Limb (tissue), 2 donors: Measurements from ENCODE around the gene CELSR1.
"Not testable (repeated sequence)": the region's sequence is repeated elsewhere in the genome, so short reads cannot be mapped to it uniquely, and the experiment has no call there.

Experiments
- DNase-seq, 2 donors: peaks; one replicate each; pipeline ENCODE4 v3.0.0-alpha.2; 2016; ENCODE audit errors: extremely low spot score in 2 of 2

Gene CELSR1

DNA sequence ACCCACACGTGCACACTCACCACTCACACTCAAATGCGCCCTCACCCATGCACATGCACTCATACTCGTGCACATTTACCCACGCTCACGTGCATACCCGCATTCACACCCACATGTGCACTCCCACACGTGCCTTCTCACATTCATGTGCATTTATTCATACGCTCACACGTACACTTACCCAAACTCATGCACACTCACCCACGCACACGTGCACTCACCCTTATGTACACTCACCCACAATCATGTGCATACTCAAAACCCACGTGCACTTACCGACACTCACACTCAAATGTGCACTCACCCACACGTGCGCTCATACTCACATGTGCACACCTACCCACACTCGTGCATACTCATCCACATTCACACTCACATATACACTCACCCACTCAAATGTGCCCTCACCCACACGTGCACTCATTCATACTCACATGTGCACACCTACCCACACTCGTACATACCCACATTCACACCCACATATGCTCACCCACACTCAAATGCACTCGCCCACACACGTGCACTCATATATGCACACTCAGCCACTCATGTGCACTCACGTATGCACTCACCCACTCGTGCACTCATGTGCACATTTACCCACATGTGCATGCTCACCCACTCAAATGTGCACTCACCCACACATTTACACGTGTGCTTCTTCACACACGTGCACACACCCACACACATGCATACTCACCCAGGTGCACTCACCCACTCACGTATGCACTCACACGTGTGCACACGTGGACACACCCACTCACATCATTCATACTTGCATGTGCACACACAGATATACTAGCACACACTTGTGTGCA is 117.5 kb downstream of the CELSR1 start:
- DNase-seq: no peak

DNA sequence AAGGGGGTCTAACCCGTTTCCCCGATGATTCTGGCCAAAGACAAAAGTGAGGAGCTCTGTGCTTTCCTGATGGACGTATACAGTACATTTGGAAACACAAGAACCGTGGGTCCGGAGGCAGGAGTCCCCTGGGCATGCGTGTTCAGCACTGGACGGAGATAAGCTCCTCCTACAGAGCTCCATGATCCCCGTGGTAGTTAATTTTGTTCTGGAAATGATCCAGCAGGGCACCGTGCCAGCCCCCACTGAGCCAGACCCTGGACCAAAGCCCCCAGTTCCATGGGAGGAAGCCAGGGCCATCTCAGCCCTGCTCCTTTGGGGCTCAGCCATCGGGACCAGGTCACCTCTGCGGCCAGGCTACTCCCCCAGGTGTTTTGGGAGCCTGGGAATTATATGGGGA is 118.6 kb downstream of the CELSR1 start:
- peak in 1 of 2 donors; percentile 57 for DNase-seq

DNA sequence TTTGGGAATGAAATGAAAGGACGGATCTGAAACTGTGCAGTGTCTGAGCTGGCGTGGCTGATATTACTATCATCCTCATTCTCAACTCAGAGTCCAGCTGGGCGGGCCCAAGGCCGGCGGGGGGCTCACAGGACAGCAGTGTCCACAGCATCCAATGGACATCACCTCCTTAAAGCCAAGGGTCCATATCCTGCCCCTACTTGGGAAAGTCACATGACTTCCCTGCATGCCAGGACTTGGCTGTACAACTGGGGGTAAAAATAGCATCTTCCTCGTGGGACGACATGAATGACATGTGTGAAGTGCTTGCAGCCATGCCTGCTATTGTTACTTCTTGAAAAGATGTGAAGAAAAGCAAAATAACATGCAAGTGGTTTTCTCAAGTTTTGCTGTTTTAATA is 119.7 kb downstream of the CELSR1 start:
- DNase-seq: no peak

DNA sequence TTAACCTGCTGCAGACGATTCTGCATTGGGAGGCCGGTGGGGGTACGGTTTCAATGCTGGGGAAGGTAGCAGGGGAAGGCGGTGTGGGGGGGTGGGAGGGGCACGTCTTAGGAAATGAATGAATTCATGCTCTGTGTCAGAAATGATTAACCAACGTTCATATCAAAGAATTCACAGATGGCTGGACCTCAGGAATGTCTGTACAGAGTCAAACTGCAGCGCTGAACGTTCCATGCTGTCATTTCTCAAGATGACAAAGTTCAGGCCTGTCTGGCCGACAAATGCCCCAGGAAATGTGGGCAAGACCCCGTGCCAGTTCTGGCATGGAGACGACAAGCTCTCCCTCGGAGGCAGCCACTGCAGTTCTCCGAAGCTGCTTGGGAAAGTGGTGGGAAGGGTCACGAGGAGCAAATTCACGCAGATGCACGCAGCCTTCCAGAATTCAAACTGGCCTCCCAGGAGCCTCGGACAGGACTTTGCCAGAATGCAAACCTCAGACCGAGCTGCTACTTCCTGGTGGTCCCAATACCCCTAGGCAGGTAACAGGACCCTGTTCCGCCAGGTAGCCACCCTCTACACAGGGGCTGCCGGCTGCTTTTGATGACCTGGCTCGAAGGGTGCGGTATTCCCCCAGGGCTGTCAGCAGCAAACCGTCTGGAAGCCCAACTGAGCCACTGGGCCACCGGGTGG is 120.4 kb downstream of the CELSR1 start:
- DNase-seq: peak in 1 of 2 donors; percentile 14

DNA sequence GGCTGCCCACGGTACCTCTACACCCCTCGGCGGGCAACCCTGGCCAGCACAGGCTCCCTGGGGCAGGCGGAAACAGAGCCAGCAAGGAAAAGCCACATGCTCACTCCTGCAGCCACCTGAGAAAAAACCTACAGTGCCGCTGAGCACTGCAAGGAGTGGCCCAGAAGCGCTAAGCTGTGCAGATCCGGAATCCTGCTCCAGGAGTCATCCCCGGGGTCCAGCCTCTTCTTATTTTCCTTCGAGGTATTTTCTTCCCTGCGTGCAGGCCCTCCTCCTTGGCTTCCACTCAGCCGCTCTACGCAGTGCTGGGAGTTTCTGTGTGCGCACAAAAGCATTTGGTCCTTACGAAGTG is 120.9 kb downstream of the CELSR1 start:
- DNase-seq: peak in 1 of 2 donors; percentile 49

DNA sequence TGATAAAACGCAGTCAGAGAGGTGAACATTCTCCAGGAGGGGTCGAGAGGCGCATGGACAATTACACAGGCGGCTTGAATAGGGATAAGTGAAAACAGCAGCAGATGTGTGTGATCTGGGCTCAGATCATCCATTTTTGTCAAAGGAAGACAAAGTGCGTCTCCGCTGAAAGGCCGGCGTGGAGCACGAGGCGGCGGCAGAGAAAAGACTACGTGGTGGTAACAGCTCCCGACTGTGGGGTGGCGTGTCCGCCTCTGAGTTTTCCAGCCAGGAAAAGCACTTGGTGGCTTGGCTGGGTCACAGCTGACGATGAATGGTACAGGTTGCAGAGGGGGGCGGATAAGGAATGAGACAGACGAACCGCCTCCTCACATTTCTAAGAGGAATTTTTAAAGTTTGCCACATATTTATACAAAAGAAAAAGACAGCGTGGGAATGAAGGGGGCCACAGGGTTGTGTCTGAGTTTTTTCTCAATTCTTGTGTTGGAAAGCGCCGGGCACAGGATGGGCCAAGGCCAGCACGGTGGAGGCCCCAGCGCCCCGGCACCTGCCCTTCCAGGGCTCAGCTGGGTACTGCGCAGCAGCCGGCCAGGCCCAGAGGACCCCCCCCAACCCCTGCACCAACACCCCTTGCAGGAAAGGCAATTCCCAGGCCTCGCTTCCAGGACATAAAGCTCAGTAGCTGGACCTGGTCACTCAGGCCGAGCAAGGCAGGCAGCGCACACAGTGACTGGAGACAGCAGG is 121.5 kb downstream of the CELSR1 start:
- peak in 1 of 2 donors; percentile 54 for DNase-seq

DNA sequence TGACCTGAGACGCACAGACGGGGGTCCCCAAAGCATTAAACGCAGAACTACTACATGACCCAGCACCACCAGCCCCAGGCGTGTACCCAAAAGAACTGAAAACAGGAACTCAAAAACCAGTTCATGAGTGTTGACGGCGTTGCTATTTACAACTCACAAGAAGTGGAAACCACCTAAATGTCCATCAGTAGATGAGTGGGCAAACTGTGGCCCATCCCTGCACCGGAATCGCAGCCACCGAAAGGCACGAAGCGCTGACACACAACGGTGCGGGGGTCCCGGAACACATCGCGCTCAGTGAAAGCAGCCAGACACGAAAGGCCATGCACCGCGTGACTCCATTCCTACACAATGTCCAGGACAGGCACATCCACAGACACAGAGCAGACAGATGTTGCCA is 122.7 kb downstream of the CELSR1 start:
- DNase-seq: no peak

DNA sequence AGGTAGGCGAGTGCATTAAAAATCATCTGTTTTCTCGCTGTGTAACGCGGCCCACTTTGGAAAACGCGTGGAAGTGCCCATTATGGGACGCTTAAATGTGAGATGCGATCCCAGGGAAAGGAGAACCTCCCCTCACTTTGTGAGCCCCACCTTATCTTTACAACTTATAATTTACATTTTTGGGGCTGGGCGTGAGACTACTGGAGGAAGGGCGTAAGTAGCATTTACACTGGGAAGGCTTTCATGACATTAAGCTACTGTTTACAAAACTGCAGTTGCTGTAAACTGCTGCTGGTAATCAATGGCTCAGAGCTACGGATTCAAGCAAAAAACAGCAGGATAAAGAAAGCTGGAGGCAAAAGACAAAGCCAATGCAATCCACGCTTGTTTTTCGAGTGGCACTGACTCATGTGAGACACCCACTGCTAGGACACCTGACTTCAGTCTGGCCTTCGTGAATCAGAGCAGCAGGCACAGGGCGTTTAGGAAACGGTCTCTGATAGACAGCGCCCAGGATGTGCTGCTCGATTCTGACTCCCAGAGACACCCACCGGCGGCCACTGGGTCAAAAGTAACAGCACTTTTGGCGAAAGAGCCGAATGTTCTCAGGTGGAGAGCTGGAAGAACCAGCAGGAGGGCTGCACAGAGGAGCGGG is 123.6 kb downstream of the CELSR1 start:
- DNase-seq: no peak

DNA sequence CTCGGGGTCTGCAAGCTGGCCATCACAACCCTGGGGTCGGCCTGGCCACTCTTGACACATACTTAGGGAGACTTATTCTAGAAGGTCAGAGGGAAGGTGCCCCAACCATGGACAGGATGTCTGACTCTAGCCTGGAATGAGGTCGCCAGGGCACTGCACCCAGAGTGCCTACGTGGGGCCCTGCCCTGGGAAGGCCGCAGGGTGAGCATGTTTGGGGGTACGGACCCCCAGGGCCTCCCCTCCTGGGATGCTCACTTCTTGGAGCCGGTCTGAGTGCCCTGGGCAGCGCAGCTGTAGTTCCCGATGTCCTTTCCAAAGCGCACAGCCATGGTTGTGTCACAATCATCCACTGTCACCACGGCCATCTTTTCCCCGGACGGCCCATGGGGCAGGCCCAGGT is 126.1 kb downstream of the CELSR1 start:
- no peak for DNase-seq

DNA sequence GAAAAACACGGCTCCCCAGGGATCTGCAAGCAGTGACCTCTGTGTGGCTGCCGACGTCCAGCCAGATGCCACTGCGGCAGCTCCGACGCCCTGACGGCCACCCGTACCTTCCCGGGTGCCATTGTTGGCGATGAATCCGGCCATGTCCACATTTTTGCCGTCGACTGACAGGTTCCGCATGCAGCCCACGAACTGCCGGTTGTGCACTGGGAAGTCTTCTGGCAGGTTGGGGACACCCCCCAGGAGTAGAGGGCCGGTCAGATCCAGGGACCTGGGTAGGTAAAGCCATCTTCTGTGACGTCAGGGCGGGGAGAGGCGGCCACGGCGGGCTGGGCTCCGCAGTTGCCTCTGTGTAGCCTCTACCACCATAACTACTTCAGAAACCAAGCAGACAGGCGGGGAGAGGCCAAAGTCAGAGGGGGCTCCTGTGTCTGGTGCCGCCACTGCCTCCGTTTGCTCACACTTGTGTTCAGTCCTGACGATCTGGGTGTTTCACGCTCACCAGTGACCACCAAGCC is 127.1 kb downstream of the CELSR1 start:
- no peak for DNase-seq

DNA sequence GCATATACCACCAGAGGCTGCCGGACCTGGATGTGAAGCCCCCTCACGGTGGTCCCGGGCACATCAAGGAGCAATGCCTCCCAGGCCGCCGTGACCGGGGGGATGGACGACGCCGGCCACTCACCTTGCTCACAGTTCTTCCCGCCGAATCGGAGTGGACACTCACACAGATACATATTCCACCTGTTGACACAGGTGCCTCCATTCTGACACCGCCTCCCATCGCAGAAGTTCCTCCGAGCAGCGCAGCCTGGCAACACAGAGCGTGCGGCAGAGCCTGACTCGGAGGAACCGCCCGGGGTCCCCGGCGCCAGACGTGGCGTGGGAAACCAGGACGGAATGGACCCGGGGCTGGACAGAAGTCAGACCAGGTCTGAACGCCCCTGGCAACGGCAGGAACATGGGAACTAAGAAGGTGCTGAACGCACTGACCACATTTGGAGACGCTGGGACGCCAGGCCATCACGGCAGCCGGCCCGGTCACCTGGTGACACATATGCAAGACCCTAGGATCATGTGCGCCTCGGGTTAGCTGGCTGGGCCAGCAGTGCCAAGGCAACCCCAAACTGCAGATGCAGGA is 127.7 kb downstream of the CELSR1 start:
- DNase-seq: no peak

DNA sequence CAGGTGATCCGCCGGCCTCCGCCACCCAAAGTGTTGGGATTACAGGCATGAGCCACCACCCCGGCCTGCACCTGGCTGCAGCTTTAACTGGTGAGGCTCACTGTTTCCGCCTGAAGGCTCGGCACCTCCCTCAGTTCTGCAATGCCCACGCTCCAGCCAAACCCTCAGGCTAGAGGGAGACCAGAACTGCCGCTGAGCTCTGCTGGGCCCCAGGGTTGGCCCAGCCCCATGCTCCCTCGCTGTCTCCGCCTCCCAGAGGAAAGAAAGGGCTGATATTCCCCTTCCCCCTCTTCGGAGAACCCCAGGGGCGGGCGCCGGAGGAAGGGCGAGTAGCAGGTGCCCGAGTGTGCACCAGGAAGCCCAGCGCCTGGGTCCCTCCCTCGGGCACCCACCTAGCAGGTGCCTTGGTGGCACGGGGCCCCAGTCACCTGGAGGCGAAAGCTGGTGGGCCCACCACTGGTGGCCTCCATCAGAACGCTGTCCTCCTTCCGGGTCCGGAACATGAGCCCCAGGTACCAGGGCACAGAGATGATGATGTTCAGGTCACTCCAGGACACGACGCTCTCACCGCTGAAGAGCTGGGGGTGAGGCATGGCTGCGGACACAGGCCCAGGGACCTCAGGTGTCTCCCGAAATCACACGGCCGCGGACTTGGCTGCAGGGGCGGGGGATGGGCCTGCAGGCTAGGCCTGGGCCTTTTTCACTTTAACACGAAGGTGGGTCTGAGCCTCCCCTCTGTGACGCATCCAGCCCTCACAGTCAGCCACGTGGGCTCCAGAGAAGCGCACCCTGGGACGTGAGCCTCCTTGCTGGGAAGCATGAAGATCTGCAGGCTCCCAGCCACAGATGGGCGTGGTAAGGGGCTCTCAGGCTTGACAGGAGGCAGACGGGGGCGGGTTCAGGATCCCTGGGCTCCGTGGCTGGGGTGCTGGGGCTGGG is 128.6 kb downstream of the CELSR1 start:
- DNase-seq: no peak

DNA sequence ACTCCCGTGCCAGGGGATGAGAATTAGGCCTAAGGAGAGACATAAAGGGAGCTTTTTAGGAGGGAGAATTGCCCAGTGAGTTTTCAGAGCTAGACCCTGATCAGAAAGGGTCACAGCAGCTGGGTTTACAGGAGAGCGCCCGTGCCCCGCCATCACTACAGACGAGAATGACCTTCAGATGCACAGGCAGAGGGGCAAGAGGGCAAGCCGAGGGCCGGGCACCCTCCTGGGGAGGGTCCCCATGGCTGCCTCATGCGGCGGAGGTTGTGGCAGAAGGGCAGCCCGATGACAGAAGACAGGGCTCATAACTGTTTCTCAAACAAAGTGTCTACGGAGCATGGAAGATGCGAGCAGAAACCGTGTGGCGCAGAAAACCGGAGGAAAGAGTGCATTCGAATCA is 129.7 kb downstream of the CELSR1 start:
- no peak for DNase-seq

DNA sequence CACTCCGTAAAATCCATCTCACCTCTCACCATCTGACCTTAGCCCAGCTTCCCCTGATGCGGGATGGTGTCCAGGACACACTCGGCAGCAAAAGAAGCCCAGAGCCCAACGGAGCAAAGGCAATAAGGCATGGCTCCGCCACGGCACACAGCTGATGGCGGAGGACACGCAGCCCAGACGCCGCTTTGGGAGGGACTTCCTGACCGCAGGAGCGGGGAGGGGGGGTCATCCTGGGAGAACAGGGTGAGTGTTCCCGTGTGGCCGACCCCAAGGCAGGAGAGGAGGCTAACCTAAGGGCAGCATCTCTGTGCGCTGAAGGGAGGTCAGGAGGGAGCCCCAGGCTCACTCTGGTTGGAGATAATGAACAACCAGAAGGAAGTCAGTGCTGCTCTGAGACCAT is 130.6 kb downstream of the CELSR1 start:
- no peak for DNase-seq

DNA sequence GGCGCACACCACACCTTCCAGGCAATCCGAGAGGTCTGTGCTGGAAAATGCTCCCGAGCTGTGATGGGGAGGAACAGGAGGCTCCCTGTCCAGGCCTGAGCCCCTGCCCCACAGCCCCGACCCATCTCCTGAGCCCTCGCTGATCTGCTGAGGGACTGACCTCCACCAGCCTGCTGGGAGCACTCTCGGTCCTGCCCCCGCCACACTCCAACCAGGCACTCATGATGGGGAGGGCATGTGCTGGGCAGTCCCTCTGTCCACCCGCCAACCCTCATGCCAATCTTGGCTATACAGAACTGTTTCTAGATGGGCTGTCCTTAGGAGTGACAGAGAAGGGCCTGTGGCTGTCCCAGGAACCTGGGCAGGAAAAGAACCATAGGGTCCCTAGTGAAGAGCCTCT is 131.1 kb downstream of the CELSR1 start:
- DNase-seq: no peak

DNA sequence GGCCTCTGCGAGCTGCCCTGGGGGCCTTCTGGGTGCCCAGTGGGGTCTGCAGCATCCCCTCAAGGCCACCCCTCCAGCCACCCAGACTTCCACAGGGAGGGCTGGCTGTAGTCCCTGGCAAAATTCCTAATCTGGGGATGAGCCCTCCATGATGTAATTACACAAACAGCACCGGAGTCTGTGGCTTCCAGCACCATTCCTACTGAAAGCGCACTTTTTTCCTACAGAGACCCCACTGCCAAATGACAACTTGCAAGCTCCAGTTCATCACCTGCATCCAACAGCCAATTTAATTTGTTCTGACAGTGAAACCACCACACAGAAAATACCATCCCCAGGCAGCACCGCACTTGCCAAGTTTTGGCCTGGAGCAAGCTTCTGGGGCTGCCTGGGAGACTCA is 131.5 kb downstream of the CELSR1 start:
- peak in 1 of 2 donors; percentile 2 for DNase-seq

DNA sequence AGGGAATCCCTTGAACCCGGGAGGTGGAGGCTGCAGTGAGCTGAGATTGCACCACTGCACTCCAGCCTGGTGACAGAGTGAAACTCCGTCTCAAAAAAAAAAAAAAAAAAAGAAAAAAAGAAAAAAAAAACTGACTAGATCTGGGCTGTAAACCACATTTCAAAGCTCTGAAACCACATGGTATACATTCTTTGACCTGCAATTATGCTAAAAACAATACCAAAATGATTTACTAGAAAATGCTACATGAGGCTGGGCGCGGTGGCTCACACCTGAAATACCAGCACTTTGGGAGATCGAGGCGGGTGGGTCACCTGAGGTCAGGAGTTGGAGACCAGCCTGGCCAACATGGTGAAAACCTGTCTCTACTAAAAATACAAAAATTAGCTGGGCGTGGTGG is 133.5 kb downstream of the CELSR1 start:
- DNase-seq: not testable (repeated sequence)

DNA sequence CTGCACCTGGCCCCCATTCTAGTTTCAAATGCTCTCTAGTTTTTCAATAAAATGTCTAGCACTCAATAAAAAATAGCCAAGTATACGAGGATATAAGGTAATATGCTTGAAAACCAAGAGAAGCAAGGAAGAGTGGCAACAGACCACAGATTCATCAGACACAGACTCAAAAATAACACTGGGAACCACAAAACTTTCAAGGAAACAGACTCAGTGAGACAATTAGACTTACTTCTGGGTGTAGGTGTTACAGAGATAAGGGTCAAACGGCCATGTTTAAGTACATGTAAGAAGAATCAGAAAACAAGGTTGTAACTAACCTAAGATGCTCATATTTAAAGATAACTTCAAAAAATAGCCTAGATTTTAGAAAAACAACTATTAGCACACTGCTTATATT is 134.9 kb downstream of the CELSR1 start:
- no peak for DNase-seq

DNA sequence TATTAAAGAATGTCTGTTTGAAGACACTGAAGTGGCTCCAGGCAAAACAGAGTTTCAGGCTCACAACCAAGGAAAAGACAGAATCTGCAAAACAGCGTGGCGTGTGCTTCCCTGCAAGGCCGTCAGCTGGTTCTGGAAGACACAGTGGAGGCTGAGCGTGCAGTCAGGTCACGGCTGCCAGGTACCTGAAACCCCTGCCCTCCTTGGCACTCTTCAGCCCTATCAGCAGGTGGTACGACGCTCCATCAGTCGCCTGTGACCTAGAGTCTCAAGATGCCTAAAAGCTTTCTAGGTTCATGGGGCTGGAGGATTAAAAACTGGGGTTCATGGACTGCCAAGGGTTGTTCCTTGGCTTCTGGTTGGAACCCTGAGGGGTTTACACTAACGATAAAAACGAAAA is 136.1 kb downstream of the CELSR1 start:
- DNase-seq: no peak
